Keratinocyte (primary cell): ENCODE results near the gene PPARA.

Experiments
- EZH2 ChIP-seq: IDR thresholded peaks from one replicate; pipeline ENCODE4 v1.6.1; 2012; ENCODE audit warnings: inconsistent platforms, mild to moderate bottlenecking, low read length, moderate library complexity
- TF ChIP-seq, protein P1 (sequence below), 3 experiments: IDR thresholded peaks in 1 of 3; conservative IDR thresholded peaks in 1 of 3; optimal IDR thresholded peaks in 1 of 3; 2 replicates in 2 of 3; 3 replicates in 1 of 3; pipeline versions ENCODE3 to v1.5.1; 2011; ENCODE audit warnings: low read length in 3 of 3, mild to moderate bottlenecking in 3 of 3, moderate library complexity in 2 of 3, control low read depth in 1 of 3, inconsistent platforms in 1 of 3; ENCODE audit not compliant: insufficient read depth in 2 of 3; ENCODE audit errors: extremely low read depth in 1 of 3

DNA sequence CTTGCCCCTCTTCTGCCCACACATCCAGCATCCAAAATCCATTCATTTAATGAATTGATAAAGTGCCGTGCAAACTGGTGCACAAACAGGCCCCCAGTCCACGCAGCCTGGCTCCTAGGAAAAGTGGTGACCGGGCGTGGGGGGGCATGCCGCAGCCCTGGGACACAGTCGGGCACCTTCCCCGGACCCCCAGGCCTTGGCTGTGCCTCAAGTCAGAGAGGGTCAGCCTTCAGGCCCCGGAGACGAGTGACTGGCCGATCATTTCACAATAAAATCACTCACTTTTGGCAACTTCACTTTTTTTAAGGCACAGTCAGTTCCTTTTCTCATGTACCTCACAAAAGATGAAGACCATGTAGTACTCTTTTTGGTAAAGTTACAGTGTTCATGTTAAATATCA lies 91.8 kb downstream of the PPARA start:
- TF ChIP-seq EZH2: no peak
- TF ChIP-seq, protein P1, sequence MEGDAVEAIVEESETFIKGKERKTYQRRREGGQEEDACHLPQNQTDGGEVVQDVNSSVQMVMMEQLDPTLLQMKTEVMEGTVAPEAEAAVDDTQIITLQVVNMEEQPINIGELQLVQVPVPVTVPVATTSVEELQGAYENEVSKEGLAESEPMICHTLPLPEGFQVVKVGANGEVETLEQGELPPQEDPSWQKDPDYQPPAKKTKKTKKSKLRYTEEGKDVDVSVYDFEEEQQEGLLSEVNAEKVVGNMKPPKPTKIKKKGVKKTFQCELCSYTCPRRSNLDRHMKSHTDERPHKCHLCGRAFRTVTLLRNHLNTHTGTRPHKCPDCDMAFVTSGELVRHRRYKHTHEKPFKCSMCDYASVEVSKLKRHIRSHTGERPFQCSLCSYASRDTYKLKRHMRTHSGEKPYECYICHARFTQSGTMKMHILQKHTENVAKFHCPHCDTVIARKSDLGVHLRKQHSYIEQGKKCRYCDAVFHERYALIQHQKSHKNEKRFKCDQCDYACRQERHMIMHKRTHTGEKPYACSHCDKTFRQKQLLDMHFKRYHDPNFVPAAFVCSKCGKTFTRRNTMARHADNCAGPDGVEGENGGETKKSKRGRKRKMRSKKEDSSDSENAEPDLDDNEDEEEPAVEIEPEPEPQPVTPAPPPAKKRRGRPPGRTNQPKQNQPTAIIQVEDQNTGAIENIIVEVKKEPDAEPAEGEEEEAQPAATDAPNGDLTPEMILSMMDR (optimal IDR thresholded peaks at IDR 0.05 in 1 of 3, IDR thresholded peaks at IDR 0.05 in 1 of 3, conservative IDR thresholded peaks at IDR 0.05 in 1 of 3; ENCODE audit: extremely low read depth in 1 of 3, insufficient read depth in 2 of 3, low read length in 3 of 3): no peak
